PC-3 (cell line): ENCODE data around the gene EYS. TPM values are rescaled to one million over a fixed set of nuclear protein-coding genes. Genes with fewer than 3 reads are reported as not detected.

Source experiments
- ATAC-seq: fragments of 200-7000 bp; cut with Tn5 transposase; 2 replicates; pipeline ENCODE4 v1.9.1; 2020; ENCODE audit warnings: mild to moderate bottlenecking, moderate library complexity
- BruUV-seq: library from RNA; stranded (reverse); fragments of 400-500 nt; replicated peaks from 2 replicates; lab custom pipeline; 2021; lab: Mats Ljungman, UMichigan
- CTCF ChIA-PET: fragments of 300-600 bp; sonication (Branson Sonifier 250); formaldehyde crosslinking; loops from one replicate; lab custom pipeline; 2022; ENCODE audit warnings: antibody characterized with exemption; lab: Charles Lee
- POLR2A ChIA-PET: fragments of 300-600 bp; sonication (Branson Sonifier 250); formaldehyde crosslinking; loops from one replicate; lab custom pipeline; 2022; ENCODE audit warnings: antibody characterized with exemption; ENCODE audit not compliant: unreplicated experiment; lab: Charles Lee
- DNase-seq: peaks from one replicate; pipeline ENCODE4 v3.0.0-alpha.2; 2015
- H2AFZ ChIP-seq: fragments of 300-600 bp; sonication (generic); 2 replicates; pipeline ENCODE4 v1.6.0; 2016; ENCODE audit warnings: antibody characterized with exemption, low read length
- H3F3A ChIP-seq: fragments of 300-600 bp; sonication (generic); one replicate; pipeline ENCODE4 v1.6.0; 2017; ENCODE audit warnings: antibody characterized with exemption, low read length, control low read depth, mild to moderate bottlenecking; ENCODE audit not compliant: unreplicated experiment
- H3K27ac ChIP-seq: fragments of 300-600 bp; sonication (generic); 2 replicates; pipeline ENCODE4 v1.5.1; 2016; ENCODE audit warnings: mild to moderate bottlenecking, low read length
- H3K27me3 ChIP-seq: fragments of 300-600 bp; sonication (generic); 2 replicates; pipeline ENCODE4 v1.6.1; 2016; ENCODE audit warnings: low read length, mixed read lengths
- H3K36me3 ChIP-seq: fragments of 300-600 bp; sonication (generic); 2 replicates; pipeline ENCODE4 v1.6.1; 2016; ENCODE audit warnings: low read depth, mixed run types, low read length, mixed read lengths
- H3K4me1 ChIP-seq: fragments of 300-600 bp; sonication (generic); 2 replicates; pipeline ENCODE4 v1.5.1; 2016; ENCODE audit warnings: low read length; ENCODE audit not compliant: insufficient read depth
- H3K4me2 ChIP-seq: fragments of 300-600 bp; sonication (generic); 2 replicates; pipeline ENCODE4 v1.6.0; 2016; ENCODE audit warnings: low read length
- H3K4me3 ChIP-seq: fragments of 300-600 bp; sonication (generic); 2 replicates; pipeline ENCODE4 v1.5.1; 2016; ENCODE audit warnings: mild to moderate bottlenecking, low read length, mixed read lengths
- H3K79me2 ChIP-seq: fragments of 300-600 bp; sonication (generic); 2 replicates; pipeline ENCODE4 v1.6.1; 2017; ENCODE audit warnings: low read length, mixed read lengths
- H3K9ac ChIP-seq: fragments of 300-600 bp; sonication (generic); 2 replicates; pipeline ENCODE4 v1.6.0; 2016; ENCODE audit warnings: mild to moderate bottlenecking, low read length
- H3K9me2 ChIP-seq: fragments of 300-600 bp; sonication (generic); replicated peaks from 2 replicates; pipeline ENCODE4 v1.6.1; 2016; ENCODE audit warnings: mixed run types, low read length, mixed read lengths
- H3K9me3 ChIP-seq: fragments of 300-600 bp; sonication (generic); 2 replicates; pipeline ENCODE4 v1.6.1; 2016; ENCODE audit warnings: low read length, mixed read lengths
- H4K20me1 ChIP-seq: fragments of 300-600 bp; sonication (generic); 2 replicates; pipeline ENCODE4 v1.6.1; 2016; ENCODE audit warnings: low read length, mixed read lengths
- EZH2 ChIP-seq: fragments of 300-600 bp; sonication (generic); IDR thresholded peaks from one replicate; pipeline ENCODE4 v1.6.1; 2017; ENCODE audit warnings: antibody characterized with exemption, mild to moderate bottlenecking, low read length; ENCODE audit not compliant: unreplicated experiment
- EZH2phosphoT487 ChIP-seq: fragments of 300-600 bp; sonication (generic); IDR thresholded peaks from 2 replicates; pipeline ENCODE4 v1.6.1; 2018; ENCODE audit warnings: mild to moderate bottlenecking, antibody characterized with exemption, low read length, borderline replicate concordance
- intact Hi-C: fragments of 100-400 bp; cut with micrococcal nuclease; formaldehyde crosslinking; loops from 2 replicates; pipeline ENCODE4 v1.9.0; 2023
- total RNA-seq: library from RNA; depleted of rRNA; stranded (reverse); fragments of >200 nt; gene quantifications from 2 replicates; pipeline ENCODE4 v1.2.3, GENCODE V29; 2014
- TF ChIP-seq, protein P1 (sequence below): fragments of 300-600 bp; sonication (generic); conservative IDR thresholded peaks from 2 replicates; pipeline ENCODE4 v1.5.1; 2017; ENCODE audit warnings: antibody characterized with exemption, low read depth, mild to moderate bottlenecking, low read length

Gene EYS
- total RNA-seq, 1 experiment from 2014 or later = 0.07 TPM

DNA sequence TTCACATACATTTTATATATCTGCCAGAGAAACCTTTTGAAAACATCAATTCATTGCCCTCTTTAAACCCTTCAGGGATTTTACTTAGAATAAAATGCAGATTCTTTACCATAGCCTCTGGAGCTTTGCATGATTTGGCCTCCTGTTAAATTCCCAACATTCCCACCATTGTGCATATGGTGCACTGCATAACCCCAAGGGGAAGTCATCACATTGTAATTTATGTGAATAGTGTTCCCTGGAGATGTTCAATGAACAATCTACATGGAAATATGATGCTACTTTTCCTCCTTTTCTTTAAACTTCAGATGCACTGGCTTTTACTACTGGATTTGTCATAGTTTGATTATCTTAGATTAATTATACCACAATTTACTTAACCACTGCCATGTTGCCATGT lies 1976.7 kb downstream of the EYS start:
- no TSS peak for BruUV-seq
- Histone ChIP-seq H3K4me1 (peaks cover 43% of the 10 kb centered on the region), H3F3A (no peaks in the 10 kb centered on the region), H3K79me2 (no peaks in the 10 kb centered on the region), H3K36me3 (no peaks in the 10 kb centered on the region), H3K4me2 (no peak overlapping the region), H3K27ac (no peak overlapping the region), H3K9me2 (no peaks in the 10 kb centered on the region), H3K9me3 (no peaks in the 10 kb centered on the region), H3K27me3 (no peaks in the 10 kb centered on the region), H2AFZ (no peak overlapping the region), H3K4me3 (no peak overlapping the region), H4K20me1 (no peaks in the 10 kb centered on the region), H3K9ac (no peak overlapping the region)
- POLR2A ChIA-PET = interaction anchor here (0.6 kb wide), 1 partner anchor 74 kb away, joined by 3 read pairs; no protein-coding TSS in a partner anchor
- intact Hi-C loops = no loop called here
- CTCF ChIA-PET = no interaction called here
- ATAC-seq (no peak), DNase-seq (no peak)
- TF ChIP-seq, protein P1, sequence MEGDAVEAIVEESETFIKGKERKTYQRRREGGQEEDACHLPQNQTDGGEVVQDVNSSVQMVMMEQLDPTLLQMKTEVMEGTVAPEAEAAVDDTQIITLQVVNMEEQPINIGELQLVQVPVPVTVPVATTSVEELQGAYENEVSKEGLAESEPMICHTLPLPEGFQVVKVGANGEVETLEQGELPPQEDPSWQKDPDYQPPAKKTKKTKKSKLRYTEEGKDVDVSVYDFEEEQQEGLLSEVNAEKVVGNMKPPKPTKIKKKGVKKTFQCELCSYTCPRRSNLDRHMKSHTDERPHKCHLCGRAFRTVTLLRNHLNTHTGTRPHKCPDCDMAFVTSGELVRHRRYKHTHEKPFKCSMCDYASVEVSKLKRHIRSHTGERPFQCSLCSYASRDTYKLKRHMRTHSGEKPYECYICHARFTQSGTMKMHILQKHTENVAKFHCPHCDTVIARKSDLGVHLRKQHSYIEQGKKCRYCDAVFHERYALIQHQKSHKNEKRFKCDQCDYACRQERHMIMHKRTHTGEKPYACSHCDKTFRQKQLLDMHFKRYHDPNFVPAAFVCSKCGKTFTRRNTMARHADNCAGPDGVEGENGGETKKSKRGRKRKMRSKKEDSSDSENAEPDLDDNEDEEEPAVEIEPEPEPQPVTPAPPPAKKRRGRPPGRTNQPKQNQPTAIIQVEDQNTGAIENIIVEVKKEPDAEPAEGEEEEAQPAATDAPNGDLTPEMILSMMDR = no peak
- TF ChIP-seq EZH2phosphoT487 (no peak), EZH2 (no peak)

DNA sequence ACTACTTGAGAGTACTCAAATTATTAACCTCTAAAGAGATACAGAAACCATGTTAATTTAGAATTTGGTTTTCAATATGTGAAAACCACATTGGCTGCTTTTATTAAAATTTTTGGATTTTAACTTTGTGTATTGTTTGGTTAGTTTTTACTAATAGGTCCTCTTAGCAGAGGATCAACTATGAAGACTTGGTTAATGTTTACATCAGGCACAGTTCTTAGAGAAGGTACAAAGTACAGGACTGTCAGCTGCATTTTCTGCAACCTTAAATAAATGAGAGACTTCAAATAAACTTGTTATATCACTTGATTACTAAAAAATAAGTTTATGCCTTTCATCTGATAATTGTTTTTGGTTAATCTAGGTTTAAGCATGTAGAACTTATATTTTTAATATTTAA lies 1982.3 kb downstream of the EYS start:
- BruUV-seq = no TSS peak
- no peak for ATAC-seq

DNA sequence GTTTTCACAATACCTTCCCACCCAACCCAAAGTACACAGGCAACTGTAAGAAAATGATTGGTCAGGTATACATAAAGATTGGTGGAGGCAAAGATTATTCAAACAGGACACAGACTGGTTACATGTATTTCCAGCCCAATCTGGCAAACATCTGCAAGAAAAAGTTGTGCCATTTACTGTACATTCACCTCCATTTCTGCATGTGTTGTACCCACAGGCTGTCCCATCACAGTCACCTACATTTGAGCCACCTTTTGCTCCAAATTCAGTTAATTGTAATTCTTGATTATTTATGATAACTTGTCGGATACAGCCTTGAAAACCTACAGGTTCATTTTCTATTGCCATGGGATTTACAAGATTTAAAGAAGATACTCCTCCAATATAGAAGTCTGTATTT lies 1985.8 kb downstream of the EYS start:
- intact Hi-C loops = no loop called here
- H3K9ac ChIP-seq = no peak overlapping the region
- ATAC-seq (no peak), DNase-seq (no peak)
- H3K27me3 ChIP-seq = no peaks in the 10 kb centered on the region
- H3K4me1 ChIP-seq = no peaks in the 10 kb centered on the region
- H3F3A ChIP-seq = no peaks in the 10 kb centered on the region
- no peaks in the 10 kb centered on the region for H3K9me3 ChIP-seq
- no peaks in the 10 kb centered on the region for H3K79me2 ChIP-seq
- H4K20me1 ChIP-seq = no peaks in the 10 kb centered on the region
- no peaks in the 10 kb centered on the region for H3K36me3 ChIP-seq
- H3K27ac ChIP-seq = no peak overlapping the region
- no peaks in the 10 kb centered on the region for H3K9me2 ChIP-seq
- POLR2A ChIA-PET = no interaction called here
- H3K4me2 ChIP-seq = no peak overlapping the region
- H3K4me3 ChIP-seq = no peak overlapping the region
- CTCF ChIA-PET = no interaction called here
- BruUV-seq = no TSS peak
- TF ChIP-seq EZH2 (no peak), EZH2phosphoT487 (no peak)
- TF ChIP-seq, protein P1 = no peak
- H2AFZ ChIP-seq = no peak overlapping the region

More for the DNA sequence above, 1982.3 kb downstream of the EYS start:
- no peaks in the 10 kb centered on the region for H3K27me3 ChIP-seq
- H3K4me1 ChIP-seq = no peaks in the 10 kb centered on the region; the same call in 1 of the 2 replicates
- no peak for DNase-seq
- TF ChIP-seq EZH2phosphoT487 (no peak), EZH2 (no peak)
- TF ChIP-seq, protein P1 = no peak
- H3K4me2 ChIP-seq = no peak overlapping the region
- H3K9ac ChIP-seq = no peak overlapping the region
- H3K36me3 ChIP-seq = no peaks in the 10 kb centered on the region
- no peak overlapping the region for H2AFZ ChIP-seq
- H3K4me3 ChIP-seq = no peak overlapping the region
- no peaks in the 10 kb centered on the region for H3K79me2 ChIP-seq
- intact Hi-C loops = no loop called here
- no peaks in the 10 kb centered on the region for H3F3A ChIP-seq
- POLR2A ChIA-PET = no interaction called here
- CTCF ChIA-PET = no interaction called here
- H3K9me2 ChIP-seq = no peaks in the 10 kb centered on the region
- H3K9me3 ChIP-seq = no peaks in the 10 kb centered on the region
- H4K20me1 ChIP-seq = no peaks in the 10 kb centered on the region
- no peak overlapping the region for H3K27ac ChIP-seq
